ENCODE measurements around the gene DOCK1. TPM values are rescaled to one million over a fixed set of nuclear protein-coding genes. Genes with fewer than 3 reads are reported as not detected.
A peak's percentile ranks its signal among the peaks of the same experiment; 100 is the strongest.
"Not testable (repeated sequence)": the region's sequence is repeated elsewhere in the genome, so short reads cannot be mapped to it uniquely, and the experiment has no call there.

The DOCK1 gene
- total RNA-seq, 1 donor from 2014 or later = 99.7 TPM

DNA sequence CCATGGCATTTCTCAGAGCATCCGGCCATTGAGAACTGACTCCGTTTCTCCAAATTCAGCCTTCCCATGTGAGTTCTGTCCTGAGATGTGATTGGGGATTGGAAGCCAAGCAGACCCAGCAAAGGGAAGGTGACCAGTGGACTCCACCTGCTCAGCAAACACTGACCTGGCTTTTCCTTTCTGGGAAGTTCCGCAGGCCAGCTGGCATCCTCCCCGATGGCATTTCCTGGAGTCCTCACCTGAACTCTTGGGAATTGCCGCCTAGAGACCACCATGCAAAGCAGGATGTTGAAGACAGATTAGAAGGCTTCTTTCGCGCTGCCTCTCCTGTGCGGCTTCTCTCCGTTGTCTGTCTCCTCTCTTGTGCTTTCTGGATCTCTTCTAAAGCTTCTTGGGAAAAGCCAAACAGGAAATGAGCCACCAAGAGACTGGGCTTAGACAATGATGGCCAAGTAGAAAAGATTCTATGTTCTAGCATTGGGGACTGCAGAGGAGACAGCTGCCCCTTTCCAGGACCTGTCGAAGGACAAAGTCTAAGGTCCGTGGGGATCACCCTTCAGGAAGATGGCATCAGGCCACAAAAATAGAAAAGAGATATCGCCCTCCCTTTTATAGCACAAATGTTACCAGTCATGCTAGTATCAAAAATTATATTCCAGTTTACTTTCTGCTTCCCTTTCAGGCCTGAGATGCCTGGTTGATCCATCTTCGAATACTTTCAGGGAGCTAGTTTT lies 394.9 kb downstream of the DOCK1 start:
- DNase-seq (ENCODE audit: low spot score) = no peak

DNA sequence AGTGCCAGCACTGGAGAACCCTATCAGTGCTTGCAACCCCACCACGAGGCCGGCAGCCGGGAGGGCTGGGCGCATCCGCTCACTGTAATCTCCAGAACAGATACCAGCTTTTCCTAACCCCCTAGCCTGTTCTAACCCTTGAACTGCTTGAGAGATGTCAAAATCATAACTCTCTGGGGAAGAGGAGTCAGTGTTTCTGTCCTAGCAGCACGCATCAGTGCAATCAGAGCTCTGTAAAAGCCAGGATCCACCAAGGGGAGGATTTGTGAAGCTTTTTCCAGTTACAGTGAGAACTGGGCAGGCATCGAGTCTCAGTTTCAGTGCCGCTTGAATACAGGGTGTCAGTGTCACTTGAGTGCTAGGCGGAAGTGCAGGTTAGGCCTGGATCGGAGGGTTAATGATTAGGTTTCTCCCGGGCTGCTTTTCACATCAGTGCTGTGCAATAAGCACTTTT lies 395.7 kb downstream of the DOCK1 start:
- intact Hi-C loops (cut with DNase I) = no loop called here
- ATAC-seq (no peak), DNase-seq (ENCODE audit: low spot score) (no peak)

More for the DNA sequence above, 394.9 kb downstream of the DOCK1 start:
- intact Hi-C loops (cut with DNase I) = no loop called here
- no peak for ATAC-seq

GRCh38 chr10:127302343-127302742 lies 397.1 kb downstream of the DOCK1 start:
- DNase-seq (ENCODE audit: low spot score) (no peak), ATAC-seq (no peak)

DNA sequence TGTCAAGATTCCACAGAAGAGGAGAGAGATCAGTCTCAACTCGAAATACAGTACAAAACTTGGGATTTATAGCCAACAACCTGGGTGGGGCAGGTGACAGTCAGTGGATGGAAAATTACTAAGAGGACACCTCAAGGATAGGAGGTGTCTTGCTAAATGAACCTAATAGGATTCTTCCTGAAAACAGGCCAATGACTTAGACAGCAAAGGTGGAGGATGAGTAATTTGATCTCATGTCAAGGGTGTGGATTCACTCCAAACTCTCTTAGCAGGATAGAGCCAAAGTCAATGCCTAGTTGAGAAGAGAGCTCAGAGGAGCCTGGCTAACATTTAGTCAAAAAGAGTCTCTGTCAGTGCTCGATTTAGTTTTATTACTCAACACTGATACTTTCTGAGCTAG lies 397.9 kb downstream of the DOCK1 start:
- intact Hi-C loops (cut with DNase I) = no loop called here
- ATAC-seq = no peak
- no peak for DNase-seq (ENCODE audit: low spot score)

More at GRCh38 chr10:127302343-127302742, 397.1 kb downstream of the DOCK1 start:
- intact Hi-C loops (cut with DNase I) = no loop called here

- intact Hi-C loops (cut with DNase I) = no loop called here
- ATAC-seq = no peak
- no peak for DNase-seq (ENCODE audit: low spot score)
Observed at GRCh38 chr10:127303746-127304145, 398.5 kb downstream of the DOCK1 start.

DNA sequence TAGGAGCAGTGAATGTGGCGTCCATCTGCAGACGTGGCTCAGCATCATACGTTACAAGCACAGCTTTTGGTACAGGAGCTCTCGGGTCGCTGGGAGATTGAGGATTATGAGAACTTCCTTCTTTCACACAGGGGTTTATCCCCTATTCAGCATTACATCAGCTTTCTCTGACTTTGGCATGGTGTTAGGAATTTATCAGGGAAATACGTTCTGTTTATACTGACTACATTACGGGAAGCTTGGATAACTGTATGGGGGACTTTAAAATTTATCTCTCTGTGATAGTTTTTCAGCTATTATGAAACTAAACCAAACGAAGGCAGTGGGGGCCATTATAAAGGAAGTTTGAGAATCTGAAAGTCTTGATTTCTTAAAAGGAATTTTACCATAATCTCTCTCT lies 401.3 kb downstream of the DOCK1 start:
- ATAC-seq (no peak), DNase-seq (ENCODE audit: low spot score) (no peak)
- intact Hi-C loops (cut with DNase I) = no loop called here

DNA sequence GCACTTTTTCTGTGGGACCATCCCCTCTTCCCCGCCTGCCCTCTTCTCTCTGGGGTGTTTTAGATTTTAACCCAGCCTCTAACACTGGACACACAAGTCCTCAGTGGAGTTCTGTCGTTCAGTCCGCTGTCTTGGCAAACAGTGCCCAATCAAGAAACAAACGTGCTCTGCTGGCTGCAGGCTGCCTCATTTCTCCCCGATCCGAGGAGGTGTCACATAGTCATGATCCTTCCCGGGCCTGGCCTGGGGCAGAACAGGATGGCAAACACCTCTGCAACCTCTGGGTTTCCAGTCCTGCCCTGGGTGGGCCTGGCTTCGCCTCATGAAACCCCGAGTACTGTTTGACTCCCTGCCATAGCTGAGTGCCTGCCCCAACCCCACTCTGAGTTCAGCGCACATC lies 402.1 kb downstream of the DOCK1 start:
- no peak for DNase-seq (ENCODE audit: low spot score)
- ATAC-seq = no peak

GRCh38 chr10:127308031-127308430 lies 402.8 kb downstream of the DOCK1 start:
- intact Hi-C loops (cut with DNase I) = no loop called here
- ATAC-seq = no peak
- DNase-seq (ENCODE audit: low spot score) = no peak

More for the DNA sequence above, 402.1 kb downstream of the DOCK1 start:
- intact Hi-C loops (cut with DNase I) = no loop called here

GRCh38 chr10:127309619-127310018 lies 404.4 kb downstream of the DOCK1 start:
- intact Hi-C loops (cut with DNase I); ATAC-seq; DNase-seq (ENCODE audit: low spot score): not testable (repeated sequence)

DNA sequence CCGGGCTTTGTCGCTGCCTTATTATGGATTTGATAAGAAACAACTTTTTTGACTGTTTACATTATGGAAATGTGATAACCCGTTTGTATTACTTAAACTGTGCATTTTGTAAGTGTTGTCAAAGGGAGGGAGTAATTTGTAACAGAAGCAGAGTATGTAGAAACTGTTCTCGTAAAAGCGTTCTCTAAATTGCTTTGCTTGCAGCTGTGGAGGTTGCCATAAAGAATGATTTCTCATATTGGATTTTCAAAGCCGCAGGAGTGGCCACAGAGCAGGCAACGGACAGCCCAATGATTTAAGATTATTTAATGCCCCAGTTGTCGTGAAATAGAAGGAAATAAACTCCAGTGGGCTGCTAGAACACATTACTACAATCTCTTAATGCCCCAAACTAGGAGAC lies 405.2 kb downstream of the DOCK1 start:
- ATAC-seq = no peak
- DNase-seq (ENCODE audit: low spot score) = no peak
- intact Hi-C loops (cut with DNase I) = no loop called here

- DNase-seq (ENCODE audit: low spot score) (no peak), ATAC-seq (no peak)
- intact Hi-C loops (cut with DNase I) = no loop called here
Observed at GRCh38 chr10:127310923-127311322, 405.7 kb downstream of the DOCK1 start.

- intact Hi-C loops (cut with DNase I) = no loop called here
- DNase-seq (ENCODE audit: low spot score) (no peak), ATAC-seq (peak; percentile 28)
Observed at GRCh38 chr10:127313996-127314700, 408.9 kb downstream of the DOCK1 start.

DNA sequence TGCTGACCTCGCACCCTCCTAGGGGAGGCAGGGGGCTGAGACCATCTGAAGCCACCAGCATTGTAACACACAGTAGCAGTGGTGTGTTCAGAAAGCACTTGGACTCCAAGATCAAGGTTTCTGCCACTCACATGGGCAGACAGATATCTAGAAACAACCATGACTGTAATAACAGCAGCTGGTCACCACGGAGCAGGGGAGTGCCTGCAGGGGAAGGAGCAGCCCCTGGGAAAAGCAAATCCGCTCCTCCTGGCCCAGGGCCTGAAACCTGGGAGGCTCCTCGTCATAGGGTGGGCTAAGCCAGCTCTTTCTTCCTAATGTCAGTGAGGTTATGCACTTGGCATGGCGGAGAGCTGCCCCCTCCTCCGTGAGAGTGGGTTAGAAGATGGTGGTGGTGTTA lies 409.6 kb downstream of the DOCK1 start:
- intact Hi-C loops (cut with DNase I) = no loop called here
- DNase-seq (ENCODE audit: low spot score) (no peak), ATAC-seq (no peak)

DNA sequence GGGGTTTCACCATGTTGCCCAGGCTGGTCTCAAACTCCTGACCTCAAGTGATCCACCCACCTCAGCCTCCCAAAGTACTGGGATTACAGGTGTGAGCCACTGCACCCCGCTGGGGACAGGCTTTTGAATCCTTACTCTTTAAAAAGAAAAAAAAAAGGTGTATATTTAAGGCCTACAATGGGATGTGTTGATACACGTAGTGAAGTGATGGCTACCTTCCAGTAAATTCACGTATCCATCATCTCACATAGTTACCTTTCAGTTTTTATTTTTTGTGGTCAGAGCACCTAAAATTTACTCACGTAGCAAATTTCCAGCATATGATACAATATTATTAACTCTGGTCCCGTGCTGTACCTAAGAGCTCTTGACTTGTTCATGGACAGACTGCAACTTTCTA lies 410.7 kb downstream of the DOCK1 start:
- ATAC-seq (no peak), DNase-seq (ENCODE audit: low spot score) (no peak)
- intact Hi-C loops (cut with DNase I) = no loop called here

DNA sequence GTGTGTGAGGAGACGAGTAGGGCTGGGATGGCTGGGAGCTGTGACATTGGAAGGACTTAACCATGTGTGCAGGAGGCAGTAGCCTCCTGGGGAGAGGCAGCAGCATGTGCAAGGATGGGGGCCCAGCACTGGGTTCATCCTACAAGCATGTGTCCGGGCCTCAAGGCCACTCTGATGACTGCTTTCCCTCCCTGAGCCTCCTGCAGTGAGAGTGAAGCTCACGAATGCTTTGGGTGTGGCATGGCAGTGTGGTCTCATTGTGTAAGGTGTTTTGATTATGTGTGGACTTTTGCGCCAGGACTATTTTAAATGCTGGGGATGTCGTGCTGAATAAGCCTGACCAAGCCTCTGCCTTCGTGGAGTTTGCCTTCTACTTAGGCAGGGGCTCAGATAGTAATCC lies 413.2 kb downstream of the DOCK1 start:
- DNase-seq (ENCODE audit: low spot score) (no peak), ATAC-seq (no peak)
- intact Hi-C loops (cut with DNase I) = no loop called here

DNA sequence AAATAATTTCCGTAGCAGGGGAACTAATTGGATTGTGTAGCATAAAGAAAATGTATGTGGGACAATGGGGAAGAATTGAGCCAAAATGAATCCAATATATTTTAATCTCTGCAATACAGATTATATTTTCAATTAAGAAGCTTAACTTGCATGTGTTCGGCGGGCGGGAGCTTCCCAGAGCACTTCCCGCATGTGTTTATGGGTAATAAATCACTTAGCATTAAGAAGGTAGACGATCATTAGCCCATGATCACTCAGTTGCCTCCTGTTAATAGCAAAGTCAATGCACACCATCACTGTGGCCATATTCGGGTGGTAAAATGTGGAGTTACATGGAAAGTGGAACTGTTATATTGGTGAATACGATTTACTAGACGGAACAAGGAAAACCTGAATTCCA lies 414.0 kb downstream of the DOCK1 start:
- intact Hi-C loops (cut with DNase I) = no loop called here

DNA sequence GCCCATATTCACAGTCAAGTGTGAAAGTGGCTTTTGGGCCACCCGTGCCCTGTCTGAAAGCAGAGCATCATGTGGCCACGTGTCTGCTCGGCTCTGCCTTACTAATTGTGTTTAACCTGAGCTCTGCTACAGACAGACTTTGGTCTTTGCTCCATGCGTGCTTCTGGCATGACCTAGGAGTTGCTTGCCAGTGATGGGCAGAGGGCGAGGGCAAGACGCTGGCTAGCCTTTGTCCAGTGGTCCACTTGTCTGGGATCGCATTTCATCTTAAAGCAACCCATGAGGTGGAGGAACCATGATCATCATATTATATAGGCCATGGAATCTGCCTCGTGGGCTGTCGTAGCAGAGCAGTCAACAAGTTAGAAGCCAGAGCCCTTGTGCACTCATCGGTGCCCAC lies 414.5 kb downstream of the DOCK1 start:
- ATAC-seq (no peak), DNase-seq (ENCODE audit: low spot score) (no peak)
- intact Hi-C loops (cut with DNase I) = no loop called here

More for the DNA sequence above, 414.0 kb downstream of the DOCK1 start:
- ATAC-seq (no peak), DNase-seq (ENCODE audit: low spot score) (no peak)

GRCh38 chr10:127320176-127320575 lies 414.9 kb downstream of the DOCK1 start:
- intact Hi-C loops (cut with DNase I) = no loop called here
- DNase-seq (ENCODE audit: low spot score) (no peak), ATAC-seq (peak; percentile 71)

DNA sequence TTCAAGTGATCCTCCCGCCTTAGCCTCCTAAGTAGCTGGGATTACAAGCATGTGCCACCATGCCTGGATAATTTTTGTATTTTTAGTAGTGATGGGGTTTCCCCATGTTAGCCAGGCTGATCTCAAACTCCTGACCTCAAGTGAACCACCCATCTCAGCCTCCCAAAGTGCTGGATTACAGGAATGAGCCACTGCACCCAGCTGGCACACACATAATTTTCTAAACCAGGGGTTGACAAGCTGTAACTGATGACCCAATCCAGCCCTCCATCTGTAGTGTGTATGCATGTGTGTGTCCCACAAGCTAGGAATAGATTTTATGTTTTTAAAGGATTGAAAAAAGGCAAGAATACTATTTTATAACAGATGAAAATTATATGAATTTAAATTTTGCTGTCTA lies 417.1 kb downstream of the DOCK1 start:
- intact Hi-C loops (cut with DNase I) = no loop called here
- DNase-seq (ENCODE audit: low spot score) = no peak
- no peak for ATAC-seq

GRCh38 chr10:127325506-127325905 lies 420.3 kb downstream of the DOCK1 start:
- DNase-seq (ENCODE audit: low spot score) = no peak
- ATAC-seq = no peak
- intact Hi-C loops (cut with DNase I) = no loop called here

All from sciatic nerve (tissue), 2 donors.